PC-3 (cell line): Measurements from ENCODE around the gene RNPEP.

Experiments used
- EZH2 ChIP-seq: fragments of 300-600 bp; sonication (generic); IDR thresholded peaks from one replicate; pipeline ENCODE4 v1.6.1; 2017; ENCODE audit warnings: antibody characterized with exemption, mild to moderate bottlenecking, low read length; ENCODE audit not compliant: unreplicated experiment
- TF ChIP-seq, protein P1 (sequence below): fragments of 300-600 bp; sonication (generic); conservative IDR thresholded peaks from 2 replicates; pipeline ENCODE4 v1.5.1; 2017; ENCODE audit warnings: antibody characterized with exemption, low read depth, mild to moderate bottlenecking, low read length

DNA sequence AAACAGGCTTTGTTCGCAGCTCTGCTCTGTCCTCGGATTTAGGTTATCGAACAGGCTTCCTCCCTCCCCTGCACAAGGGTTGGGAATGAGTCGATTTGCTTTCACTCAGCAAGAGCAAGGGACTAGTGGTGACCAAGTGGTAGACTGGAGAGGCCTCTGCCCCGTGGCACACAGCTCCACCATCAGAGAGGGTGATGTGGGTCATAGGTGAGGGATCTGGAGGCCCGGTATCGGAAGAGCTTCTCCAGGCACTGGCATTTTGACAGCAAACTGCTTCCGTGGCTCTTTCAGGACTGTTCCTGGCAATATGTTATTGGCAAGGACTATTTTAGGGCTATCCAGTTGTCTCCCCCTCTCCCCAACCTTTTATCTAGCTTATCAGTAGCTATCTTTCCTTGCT lies 24.9 kb downstream of the RNPEP start:
- no peak for TF ChIP-seq EZH2
- TF ChIP-seq, protein P1, sequence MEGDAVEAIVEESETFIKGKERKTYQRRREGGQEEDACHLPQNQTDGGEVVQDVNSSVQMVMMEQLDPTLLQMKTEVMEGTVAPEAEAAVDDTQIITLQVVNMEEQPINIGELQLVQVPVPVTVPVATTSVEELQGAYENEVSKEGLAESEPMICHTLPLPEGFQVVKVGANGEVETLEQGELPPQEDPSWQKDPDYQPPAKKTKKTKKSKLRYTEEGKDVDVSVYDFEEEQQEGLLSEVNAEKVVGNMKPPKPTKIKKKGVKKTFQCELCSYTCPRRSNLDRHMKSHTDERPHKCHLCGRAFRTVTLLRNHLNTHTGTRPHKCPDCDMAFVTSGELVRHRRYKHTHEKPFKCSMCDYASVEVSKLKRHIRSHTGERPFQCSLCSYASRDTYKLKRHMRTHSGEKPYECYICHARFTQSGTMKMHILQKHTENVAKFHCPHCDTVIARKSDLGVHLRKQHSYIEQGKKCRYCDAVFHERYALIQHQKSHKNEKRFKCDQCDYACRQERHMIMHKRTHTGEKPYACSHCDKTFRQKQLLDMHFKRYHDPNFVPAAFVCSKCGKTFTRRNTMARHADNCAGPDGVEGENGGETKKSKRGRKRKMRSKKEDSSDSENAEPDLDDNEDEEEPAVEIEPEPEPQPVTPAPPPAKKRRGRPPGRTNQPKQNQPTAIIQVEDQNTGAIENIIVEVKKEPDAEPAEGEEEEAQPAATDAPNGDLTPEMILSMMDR, result no peak
